Fibroblast of skin of abdomen (primary cell): ENCODE results near the gene BEND7.

ENCODE experiments used
- DNase-seq: peaks from one replicate; pipeline ENCODE4 v3.0.0-alpha.2; 2013

Gene BEND7

GRCh38 chr10:13520194-13520593 lies 8.6 kb downstream of the BEND7 start:
- DNase-seq, result no peak

DNA sequence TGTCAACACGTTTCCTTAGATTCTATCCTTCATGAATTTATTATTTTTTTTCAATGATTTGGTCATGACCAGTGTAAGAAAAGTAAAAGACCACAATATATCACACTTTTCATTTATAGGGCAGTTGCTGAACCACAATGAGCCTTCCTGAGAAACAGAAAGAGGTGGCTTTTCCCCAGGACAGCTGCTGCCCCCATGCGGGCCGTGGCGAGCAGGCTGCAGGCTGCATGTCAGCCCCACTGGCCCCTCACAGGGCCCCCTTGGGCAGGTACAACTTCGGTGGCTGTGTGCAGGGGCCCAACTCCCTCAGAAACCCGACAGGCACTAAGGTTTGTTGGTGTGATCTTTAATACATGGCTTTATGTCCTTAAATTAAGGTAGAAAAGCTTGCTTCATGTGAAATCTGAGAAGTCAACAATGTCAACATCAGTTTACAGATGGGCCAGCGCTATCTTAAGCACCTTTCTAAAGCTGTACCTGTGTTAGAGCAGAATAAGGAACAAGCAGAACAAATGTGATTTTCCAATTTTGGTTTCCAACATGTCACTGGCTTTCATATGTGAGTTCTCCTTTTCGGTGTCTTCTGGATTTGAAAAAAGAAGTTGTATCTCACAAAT lies 10.6 kb downstream of the BEND7 start:
- no peak for DNase-seq

GRCh38 chr10:13517675-13518074 lies 11.1 kb downstream of the BEND7 start:
- no peak for DNase-seq

DNA sequence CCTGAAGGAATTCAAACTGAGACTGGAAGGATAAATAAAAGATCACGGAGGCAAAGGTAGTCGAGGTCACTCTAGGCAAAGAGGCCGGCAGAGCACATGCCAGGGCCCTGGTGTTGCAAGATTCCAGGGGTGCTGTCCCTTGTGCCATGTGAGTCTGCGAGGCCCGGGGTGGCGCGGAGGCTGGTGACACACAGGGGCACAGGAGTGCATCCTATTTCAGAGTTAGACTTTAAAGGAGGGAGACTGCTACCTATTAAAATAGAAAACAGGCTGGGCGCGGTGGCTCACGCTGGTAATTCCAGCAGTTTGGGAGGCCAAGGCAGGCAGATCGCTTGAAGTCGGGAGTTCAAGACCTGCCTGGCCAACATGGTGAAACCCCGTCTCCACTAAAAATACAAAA lies 12.6 kb downstream of the BEND7 start:
- DNase-seq, result no peak

GRCh38 chr10:13515467-13515866 lies 13.3 kb downstream of the BEND7 start:
- no peak for DNase-seq

DNA sequence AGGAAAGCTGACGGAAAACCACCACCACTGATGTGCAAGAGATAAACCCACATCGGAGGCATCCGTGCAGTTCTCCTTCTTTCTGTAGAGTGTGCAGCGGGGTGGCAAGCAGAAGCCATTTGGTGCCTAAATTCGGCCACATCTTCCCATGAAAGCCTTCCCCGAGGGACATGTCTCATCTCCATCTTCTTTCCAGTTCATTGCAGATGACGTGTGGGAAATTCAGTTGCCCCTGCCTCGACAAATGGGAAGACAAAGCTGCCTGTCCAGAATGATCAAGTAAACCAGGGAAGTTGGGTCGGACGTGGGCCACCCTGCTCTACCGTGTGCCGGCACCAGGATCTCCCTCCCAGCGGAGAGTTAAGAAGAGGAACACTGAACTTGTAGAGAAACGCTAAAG lies 14.5 kb downstream of the BEND7 start:
- no peak for DNase-seq

GRCh38 chr10:13512564-13512963 lies 16.2 kb downstream of the BEND7 start:
- DNase-seq, result no peak

GRCh38 chr10:13511409-13511808 lies 17.4 kb downstream of the BEND7 start:
- no peak for DNase-seq

GRCh38 chr10:13505052-13505680 lies 23.6 kb downstream of the BEND7 start:
- no peak for DNase-seq

DNA sequence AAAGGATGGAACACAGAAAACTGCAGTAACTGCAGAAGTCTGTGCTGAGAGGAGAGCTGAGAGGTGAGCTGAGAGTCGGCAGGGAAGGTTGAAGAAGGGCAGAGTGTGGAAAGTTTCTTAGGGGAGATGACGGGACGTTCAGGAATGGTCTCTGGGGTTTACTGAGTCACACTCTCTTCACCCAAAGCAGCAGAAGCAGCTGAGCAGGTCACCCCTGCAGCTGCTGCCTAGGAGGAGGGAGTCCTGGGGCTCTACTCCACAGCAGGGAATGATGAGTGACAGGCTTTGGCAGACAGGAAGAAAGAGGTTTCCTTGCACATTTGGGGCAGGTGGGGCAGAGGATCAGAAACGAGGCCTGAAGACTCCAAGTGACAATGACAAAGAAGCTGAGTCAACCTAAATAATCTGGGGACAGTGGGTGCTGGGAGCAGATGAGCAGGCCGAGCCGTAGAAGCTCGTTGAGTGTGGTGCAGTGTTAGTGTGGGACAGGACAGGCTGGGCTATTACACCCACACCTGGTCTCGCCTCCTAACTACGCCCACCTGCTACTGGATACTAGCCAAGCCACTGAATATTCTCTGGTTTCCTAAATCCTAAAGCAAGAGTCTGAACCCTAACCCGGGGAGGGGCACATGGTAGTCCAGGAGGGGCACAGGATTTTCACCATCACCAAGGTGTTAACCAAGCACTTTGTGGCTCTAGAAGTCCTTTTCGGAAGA lies 24.9 kb downstream of the BEND7 start:
- DNase-seq, result peak; percentile 83

GRCh38 chr10:13502380-13502779 lies 26.4 kb downstream of the BEND7 start:
- no peak for DNase-seq

GRCh38 chr10:13500201-13500600 lies 28.6 kb downstream of the BEND7 start:
- DNase-seq, result no peak

DNA sequence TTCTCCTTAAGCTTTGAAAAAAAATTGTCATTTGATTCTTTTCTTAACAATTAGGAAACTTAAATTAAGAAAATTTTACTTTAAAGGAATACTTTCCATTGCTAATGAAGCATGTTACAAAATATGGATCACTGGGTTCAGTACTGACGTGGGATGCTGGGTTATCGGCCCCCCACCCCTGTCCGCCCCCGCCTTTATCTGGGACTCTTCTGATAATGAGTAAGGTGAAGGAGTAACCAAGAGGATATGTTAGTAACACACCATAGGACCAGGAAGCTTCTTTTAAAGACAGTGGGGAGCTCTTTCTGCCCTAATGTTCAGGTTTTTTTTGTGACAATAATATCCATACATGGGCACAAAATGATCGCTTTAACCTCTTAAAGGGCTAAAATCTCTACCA lies 29.7 kb downstream of the BEND7 start:
- DNase-seq, result no peak

- DNase-seq, result no peak
These were observed 31.9 kb downstream of the BEND7 start for GRCh38 chr10:13496931-13497330.

DNA sequence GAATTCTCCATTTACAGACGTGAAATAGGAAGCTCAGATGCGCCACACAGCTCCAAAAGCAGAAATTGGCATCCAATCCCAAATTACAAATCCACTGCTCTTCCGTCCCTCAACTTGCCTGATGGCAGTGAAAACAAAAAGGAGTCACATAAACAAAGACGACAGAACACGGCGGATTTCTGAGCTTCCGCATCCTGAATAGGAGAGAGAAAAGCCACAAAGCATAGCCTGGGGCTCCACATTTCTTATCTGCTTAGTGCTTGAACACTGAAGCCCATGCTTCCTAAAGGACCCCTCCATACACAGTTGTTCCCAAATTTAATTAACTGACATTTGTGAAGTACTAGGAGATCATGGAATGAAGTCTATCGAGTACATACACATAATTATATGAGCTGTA lies 32.6 kb downstream of the BEND7 start:
- DNase-seq, result no peak

GRCh38 chr10:13492493-13493180 lies 36.2 kb downstream of the BEND7 start:
- DNase-seq, result no peak

DNA sequence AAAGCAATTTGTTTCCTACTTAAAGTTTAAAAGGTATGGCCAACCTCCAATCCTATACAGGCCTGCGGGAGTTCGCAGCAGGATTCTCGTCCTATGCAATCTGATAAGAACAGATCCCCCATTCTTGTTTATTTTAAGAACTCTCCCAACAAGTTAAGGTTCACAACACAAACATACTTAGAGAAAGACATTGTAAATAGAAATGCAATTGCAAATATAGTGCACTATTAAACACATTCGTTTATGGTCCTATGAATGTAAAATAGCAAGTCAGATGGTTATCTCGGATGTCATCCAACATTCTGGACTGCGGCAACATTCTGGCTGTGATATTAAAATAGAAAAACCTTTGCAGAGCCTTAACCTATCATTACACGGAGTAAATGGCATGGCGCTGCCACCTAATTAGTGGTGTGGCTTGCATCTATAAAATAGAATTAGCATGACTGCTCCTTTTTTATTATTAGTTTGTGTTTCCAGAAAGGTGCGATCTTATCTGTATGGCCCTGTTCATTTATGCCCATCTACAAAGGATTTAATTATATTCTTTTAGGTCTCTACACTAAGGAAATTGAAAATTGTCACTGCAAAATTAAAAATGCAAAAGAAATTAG lies 37.0 kb downstream of the BEND7 start:
- DNase-seq, result no peak

GRCh38 chr10:13490503-13490902 lies 38.3 kb downstream of the BEND7 start:
- no peak for DNase-seq

GRCh38 chr10:13489035-13489599 lies 39.7 kb downstream of the BEND7 start:
- no peak for DNase-seq

GRCh38 chr10:13485623-13486022 lies 43.2 kb downstream of the BEND7 start:
- no peak for DNase-seq

GRCh38 chr10:13483951-13484350 lies 44.9 kb downstream of the BEND7 start:
- no peak for DNase-seq

- DNase-seq, result no peak
These were observed 45.7 kb downstream of the BEND7 start for GRCh38 chr10:13483073-13483472.

DNA sequence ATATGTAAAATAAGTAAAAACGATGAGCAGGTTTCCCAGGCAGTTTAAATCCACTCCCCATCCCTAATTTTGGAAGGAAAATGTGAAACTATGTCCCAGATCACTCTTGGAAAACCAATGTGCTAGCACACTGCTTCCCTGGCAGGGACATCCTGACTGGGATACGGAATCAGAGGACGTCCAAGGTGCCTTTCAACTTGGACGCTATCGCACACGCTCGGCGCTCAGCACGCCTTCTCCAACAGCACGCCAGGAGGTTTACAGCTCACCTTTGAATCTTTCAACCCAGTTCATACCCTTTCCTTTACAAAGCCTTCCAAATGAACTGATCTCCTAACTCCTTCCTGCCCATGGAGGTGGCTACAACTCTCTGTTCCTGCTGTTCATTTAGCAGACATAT lies 47.1 kb downstream of the BEND7 start:
- DNase-seq, result no peak
